ENCODE data around the gene B3GALT5. TPM values are rescaled to one million over a fixed set of nuclear protein-coding genes. Genes with fewer than 3 reads are reported as not detected.
"Not testable (repeated sequence)": the region's sequence is repeated elsewhere in the genome, so short reads cannot be mapped to it uniquely, and the experiment has no call there.

Gene B3GALT5
- total RNA-seq, 1 experiment from 2014 or later: 0.18 TPM

DNA sequence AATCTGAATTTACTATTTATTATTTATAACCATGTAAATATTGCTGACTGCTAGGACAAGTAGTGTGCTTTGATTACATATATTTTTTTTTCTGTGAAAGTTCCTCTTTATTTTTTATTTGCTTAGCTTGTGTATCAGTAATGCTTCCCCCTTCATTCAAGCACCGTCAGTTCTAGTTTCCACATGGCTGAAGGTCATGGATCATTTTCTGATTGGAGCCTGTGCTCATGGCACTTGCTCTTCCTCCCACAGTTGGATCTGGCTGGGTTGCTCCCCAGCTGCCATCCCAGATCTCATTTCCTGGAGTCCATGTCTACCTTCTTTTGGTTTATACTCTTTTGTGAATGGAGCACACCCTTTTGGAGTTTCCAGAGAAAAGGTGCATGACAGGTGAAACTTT, 75.3 kb downstream of the B3GALT5 start:
- no peak overlapping the region for H3K27ac Mint-ChIP-seq (ENCODE audit: unreplicated experiment)
- H3K9me3 Mint-ChIP-seq (ENCODE audit: unreplicated experiment): peaks cover 10% of the 10 kb centered on the region
- no peak overlapping the region for H3K4me3 Mint-ChIP-seq (ENCODE audit: unreplicated experiment)
- intact Hi-C loops (cut with micrococcal nuclease; ENCODE audit: unreplicated experiment): no loop called here
- Histone ChIP-seq H3K9me3 (no peaks in the 10 kb centered on the region; the same call in 1 of the 2 replicates), H3K4me3 (ENCODE audit: low read depth, low read length) (no peak overlapping the region), H3K36me3 (ENCODE audit: control insufficient read depth, insufficient read depth, low read length) (no peaks in the 10 kb centered on the region), H3K27me3 (replicated peaks; ENCODE audit: control insufficient read depth, insufficient read depth, low read length) (no peaks in the 10 kb centered on the region), H3K4me1 (peaks cover 9% of the 10 kb centered on the region; the same call in 1 of the 2 replicates)
- peaks cover 12% of the 10 kb centered on the region for H3K4me1 Mint-ChIP-seq (ENCODE audit: low read depth, unreplicated experiment)
- BruUV-seq (replicated peaks): no TSS peak
- no peak for DNase-seq
- ChIA-PET POLR2A (no interaction called here), CTCF (no interaction called here)
- peaks cover 2% of the 10 kb centered on the region for H3K27me3 Mint-ChIP-seq (ENCODE audit: insufficient read depth, unreplicated experiment)
- TF ChIP-seq, protein P1, sequence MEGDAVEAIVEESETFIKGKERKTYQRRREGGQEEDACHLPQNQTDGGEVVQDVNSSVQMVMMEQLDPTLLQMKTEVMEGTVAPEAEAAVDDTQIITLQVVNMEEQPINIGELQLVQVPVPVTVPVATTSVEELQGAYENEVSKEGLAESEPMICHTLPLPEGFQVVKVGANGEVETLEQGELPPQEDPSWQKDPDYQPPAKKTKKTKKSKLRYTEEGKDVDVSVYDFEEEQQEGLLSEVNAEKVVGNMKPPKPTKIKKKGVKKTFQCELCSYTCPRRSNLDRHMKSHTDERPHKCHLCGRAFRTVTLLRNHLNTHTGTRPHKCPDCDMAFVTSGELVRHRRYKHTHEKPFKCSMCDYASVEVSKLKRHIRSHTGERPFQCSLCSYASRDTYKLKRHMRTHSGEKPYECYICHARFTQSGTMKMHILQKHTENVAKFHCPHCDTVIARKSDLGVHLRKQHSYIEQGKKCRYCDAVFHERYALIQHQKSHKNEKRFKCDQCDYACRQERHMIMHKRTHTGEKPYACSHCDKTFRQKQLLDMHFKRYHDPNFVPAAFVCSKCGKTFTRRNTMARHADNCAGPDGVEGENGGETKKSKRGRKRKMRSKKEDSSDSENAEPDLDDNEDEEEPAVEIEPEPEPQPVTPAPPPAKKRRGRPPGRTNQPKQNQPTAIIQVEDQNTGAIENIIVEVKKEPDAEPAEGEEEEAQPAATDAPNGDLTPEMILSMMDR (IDR thresholded peaks at IDR 0.05; ENCODE audit: insufficient read depth in 1 of 2, low read depth in 1 of 2, low read length in 1 of 2, severe bottlenecking in 1 of 2, unreplicated experiment in 1 of 2): no peak
- H3K36me3 Mint-ChIP-seq (ENCODE audit: insufficient read depth, unreplicated experiment): no peaks in the 10 kb centered on the region

DNA sequence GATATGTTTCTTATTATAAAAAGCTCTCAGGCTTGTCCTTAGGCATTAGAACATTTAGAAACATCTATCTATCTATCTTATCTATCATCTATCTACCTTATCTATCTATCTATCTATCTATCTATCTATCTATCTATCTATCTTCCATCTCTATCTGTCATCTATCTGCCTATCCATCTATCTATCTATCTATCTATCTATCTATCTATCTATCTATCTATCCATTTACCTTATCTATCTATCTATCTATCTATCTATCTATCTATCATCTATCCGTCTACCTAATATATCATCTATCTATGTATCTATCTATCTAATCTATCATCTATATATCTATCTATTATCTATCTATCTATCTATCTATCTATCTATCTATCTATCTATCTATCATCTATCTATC, 77.1 kb downstream of the B3GALT5 start:
- Mint-ChIP-seq H3K9me3 (ENCODE audit: unreplicated experiment) (peaks cover 10% of the 10 kb centered on the region), H3K4me1 (ENCODE audit: low read depth, unreplicated experiment) (peaks cover 12% of the 10 kb centered on the region)
- DNase-seq; BruUV-seq (replicated peaks); H3K4me3 Mint-ChIP-seq (ENCODE audit: unreplicated experiment); POLR2A ChIA-PET; H3K4me3 ChIP-seq (ENCODE audit: low read depth, low read length); H3K9me3 ChIP-seq; H3K4me1 ChIP-seq; H3K36me3 Mint-ChIP-seq (ENCODE audit: insufficient read depth, unreplicated experiment); H3K27me3 ChIP-seq (replicated peaks; ENCODE audit: control insufficient read depth, insufficient read depth, low read length); H3K27me3 Mint-ChIP-seq (ENCODE audit: insufficient read depth, unreplicated experiment); intact Hi-C loops (cut with micrococcal nuclease; ENCODE audit: unreplicated experiment); H3K36me3 ChIP-seq (ENCODE audit: control insufficient read depth, insufficient read depth, low read length); H3K27ac Mint-ChIP-seq (ENCODE audit: unreplicated experiment): not testable (repeated sequence)
- CTCF ChIA-PET: interaction anchor here (0.6 kb wide), 1 partner anchor 119 kb away, joined by 3 read pairs; no protein-coding TSS in a partner anchor

DNA sequence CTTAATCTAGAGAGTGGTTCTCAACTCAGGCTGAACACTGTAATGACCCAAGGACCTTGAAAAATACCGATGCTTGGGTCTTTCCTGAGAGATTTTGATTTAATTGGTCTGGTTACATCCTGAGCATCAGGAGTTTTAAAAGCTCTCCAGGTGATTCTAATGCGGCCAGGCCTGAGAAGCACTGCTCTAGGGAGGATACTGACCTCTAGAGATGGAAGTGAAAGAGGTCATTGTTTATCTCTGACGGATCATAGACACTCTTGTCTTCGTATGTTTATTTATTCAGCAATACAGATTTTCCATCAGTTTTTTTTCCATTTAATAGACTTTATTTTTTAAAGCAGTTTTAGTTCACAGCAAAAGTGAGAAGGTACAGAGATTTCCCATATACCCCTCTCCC, 77.7 kb downstream of the B3GALT5 start:
- H3K4me1 ChIP-seq: peaks cover 9% of the 10 kb centered on the region; the same call in 1 of the 2 replicates
- H3K36me3 Mint-ChIP-seq (ENCODE audit: insufficient read depth, unreplicated experiment): no peaks in the 10 kb centered on the region
- no peak overlapping the region for H3K27ac Mint-ChIP-seq (ENCODE audit: unreplicated experiment)

More for the DNA sequence above, 77.7 kb downstream of the B3GALT5 start:
- ChIA-PET CTCF (interaction anchor here (0.6 kb wide), 1 partner anchor 119 kb away, joined by 3 read pairs; no protein-coding TSS in a partner anchor), POLR2A (no interaction called here)
- no peaks in the 10 kb centered on the region for H3K36me3 ChIP-seq (ENCODE audit: control insufficient read depth, insufficient read depth, low read length)
- DNase-seq: no peak
- intact Hi-C loops (cut with micrococcal nuclease; ENCODE audit: unreplicated experiment): no loop called here
- no peaks in the 10 kb centered on the region for H3K9me3 ChIP-seq
- H3K27me3 ChIP-seq (replicated peaks; ENCODE audit: control insufficient read depth, insufficient read depth, low read length): no peaks in the 10 kb centered on the region
- H3K27me3 Mint-ChIP-seq (ENCODE audit: insufficient read depth, unreplicated experiment): peaks cover 7% of the 10 kb centered on the region
- BruUV-seq (replicated peaks): no TSS peak
- H3K4me1 Mint-ChIP-seq (ENCODE audit: low read depth, unreplicated experiment): peaks cover 12% of the 10 kb centered on the region
- TF ChIP-seq, protein P1 (IDR thresholded peaks at IDR 0.05; ENCODE audit: insufficient read depth in 1 of 2, low read depth in 1 of 2, low read length in 1 of 2, severe bottlenecking in 1 of 2, unreplicated experiment in 1 of 2): no peak
- H3K9me3 Mint-ChIP-seq (ENCODE audit: unreplicated experiment): peaks cover 10% of the 10 kb centered on the region
- no peak overlapping the region for H3K4me3 Mint-ChIP-seq (ENCODE audit: unreplicated experiment)
- H3K4me3 ChIP-seq (ENCODE audit: low read depth, low read length): no peak overlapping the region
